Measurements from ENCODE around the gene GNLY.
"Not testable (repeated sequence)": the region's sequence is repeated elsewhere in the genome, so short reads cannot be mapped to it uniquely, and the experiment has no call there.

GNLY gene

DNA sequence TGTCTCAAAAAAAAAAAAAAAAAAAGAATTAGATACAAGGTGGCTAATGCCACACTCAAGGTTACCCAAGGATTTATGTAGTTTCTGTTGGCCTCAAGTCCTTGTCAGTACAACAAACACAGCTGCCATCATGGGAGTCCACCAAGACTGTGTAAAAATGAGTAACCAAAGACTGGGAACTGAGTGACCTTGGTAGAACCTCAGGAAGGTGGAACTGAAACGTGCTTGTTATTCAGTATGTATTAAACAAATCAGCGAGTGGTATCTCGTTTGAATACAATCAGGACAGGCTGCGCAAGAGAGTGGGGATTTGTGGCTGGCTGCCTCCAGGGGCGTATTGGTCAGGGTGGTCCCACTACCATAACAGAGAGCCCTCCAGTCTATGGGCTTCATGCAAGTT lies 24.6 kb upstream of the GNLY start:
- no peak for DNase-seq (ENCODE audit: low spot score in 2 of 2)
- Histone ChIP-seq H3K27me3 (ENCODE audit: low read depth) (no peaks in the 10 kb centered on the region), H3K9me3 (no peaks in the 10 kb centered on the region), H3K4me3 (no peak overlapping the region), H3K36me3 (replicated peaks) (no peaks in the 10 kb centered on the region), H3K4me1 (no peaks in the 10 kb centered on the region)
- in situ Hi-C loops (cut with MboI; ENCODE audit: low sequenced_read_pairs), result no loop called here

DNA sequence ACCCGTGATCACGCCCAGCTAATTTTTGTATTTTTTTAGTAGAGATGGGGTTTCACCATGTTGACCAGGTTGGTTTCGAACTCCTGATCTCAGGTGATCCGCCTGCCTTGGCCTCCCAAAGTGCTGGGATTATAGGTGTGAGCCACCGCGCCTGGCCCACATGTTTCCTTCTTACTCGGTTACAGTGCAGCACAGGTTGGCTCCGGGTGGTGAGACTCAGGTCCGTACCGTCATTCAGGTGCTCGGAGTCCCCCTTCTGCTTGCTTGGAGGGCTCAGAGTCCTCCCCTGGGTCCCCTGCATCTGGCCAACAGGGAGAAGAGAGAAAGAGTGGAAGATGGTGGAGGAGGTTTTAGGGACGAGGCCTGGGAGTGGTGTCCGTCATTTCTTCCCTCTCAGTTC lies 23.7 kb upstream of the GNLY start:
- DNase-seq (ENCODE audit: low spot score in 2 of 2); in situ Hi-C loops (cut with MboI; ENCODE audit: low sequenced_read_pairs); H3K27me3 ChIP-seq (ENCODE audit: low read depth); H3K4me3 ChIP-seq; H3K4me1 ChIP-seq; H3K36me3 ChIP-seq (replicated peaks); H3K9me3 ChIP-seq: not testable (repeated sequence)

DNA sequence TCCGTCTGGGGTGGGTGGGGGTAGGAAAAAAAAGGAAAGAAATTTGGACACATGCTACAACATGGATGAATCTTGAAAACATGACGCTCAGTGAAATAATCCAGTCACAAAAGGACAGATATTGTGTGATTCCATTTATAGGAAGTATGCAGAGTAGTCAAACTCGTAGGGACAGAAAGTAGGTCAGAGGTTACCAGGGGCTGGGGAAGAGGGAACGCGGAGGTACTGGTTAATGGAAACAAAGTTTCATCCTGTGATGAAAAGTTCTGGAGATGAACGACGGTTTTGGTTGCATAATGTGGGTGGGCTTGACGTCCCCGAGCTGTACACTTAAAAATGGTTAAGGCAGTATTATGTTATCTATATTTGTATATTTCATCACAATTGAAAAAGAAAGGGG lies 21.7 kb upstream of the GNLY start:
- Histone ChIP-seq H3K4me1 (no peaks in the 10 kb centered on the region), H3K27me3 (ENCODE audit: low read depth) (no peaks in the 10 kb centered on the region), H3K36me3 (replicated peaks) (no peaks in the 10 kb centered on the region), H3K9me3 (no peaks in the 10 kb centered on the region), H3K4me3 (no peak overlapping the region)
- DNase-seq (ENCODE audit: low spot score in 2 of 2), result no peak
- in situ Hi-C loops (cut with MboI; ENCODE audit: low sequenced_read_pairs), result no loop called here

DNA sequence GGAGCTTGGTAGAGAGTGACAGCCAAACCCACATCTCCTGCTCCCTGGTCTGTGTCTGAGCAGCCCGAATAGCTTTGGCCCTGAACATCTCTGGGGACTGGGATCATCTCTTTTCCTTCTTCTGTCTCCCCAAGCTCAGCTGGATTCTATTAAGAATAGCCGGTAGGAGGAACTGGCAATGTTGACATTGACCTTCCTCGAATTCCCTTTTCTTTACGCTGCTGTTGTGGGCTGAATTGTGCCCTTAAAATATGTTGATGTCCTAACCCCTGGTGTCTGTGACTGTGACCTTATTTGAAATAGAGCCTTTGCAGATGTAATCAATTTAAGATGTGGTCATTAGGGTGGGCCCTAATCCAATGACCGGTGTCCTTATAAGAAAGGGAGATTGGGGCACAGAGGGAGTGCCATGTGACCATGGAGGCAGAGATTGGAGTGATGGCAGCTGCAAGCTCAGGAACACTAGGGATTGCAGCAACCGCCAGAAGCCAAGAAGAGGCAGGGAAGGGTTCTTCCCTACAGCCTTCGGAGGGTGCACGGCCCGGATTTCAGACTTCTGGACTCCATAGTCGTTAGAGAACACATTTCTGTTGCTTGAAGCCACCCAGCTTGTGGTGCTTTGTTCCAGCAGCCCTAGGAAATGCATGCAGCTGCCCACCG lies 20.3 kb upstream of the GNLY start:
- DNase-seq (ENCODE audit: low spot score in 2 of 2), result no peak

DNA sequence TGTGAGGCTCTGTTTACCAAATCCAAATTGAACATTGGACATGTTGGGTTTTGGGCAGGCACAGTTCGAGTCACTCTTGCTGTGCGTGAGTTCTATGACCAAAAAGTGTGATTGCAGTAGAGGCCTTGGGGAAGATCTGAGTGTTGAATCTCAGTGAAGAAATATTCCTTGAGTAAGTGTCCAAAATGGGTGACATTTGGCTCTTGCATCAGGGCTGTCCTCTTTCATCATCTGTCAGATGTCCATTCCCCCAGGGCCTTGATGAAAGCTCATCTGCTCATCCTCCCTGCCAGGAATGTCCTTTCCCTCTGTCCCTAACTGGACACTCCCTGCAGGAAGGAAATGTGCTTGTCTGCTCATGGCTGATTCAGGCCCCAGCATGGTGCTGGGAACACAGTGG lies 19.7 kb upstream of the GNLY start:
- Histone ChIP-seq H3K9me3 (no peaks in the 10 kb centered on the region), H3K36me3 (replicated peaks) (no peaks in the 10 kb centered on the region), H3K4me1 (no peaks in the 10 kb centered on the region; the same call in 1 of the 2 replicates), H3K4me3 (no peak overlapping the region), H3K27me3 (ENCODE audit: low read depth) (no peaks in the 10 kb centered on the region)
- no peak for DNase-seq (ENCODE audit: low spot score in 2 of 2)
- in situ Hi-C loops (cut with MboI; ENCODE audit: low sequenced_read_pairs), result no loop called here

More for the DNA sequence above, 20.3 kb upstream of the GNLY start:
- H3K27me3 ChIP-seq (ENCODE audit: low read depth), result no peaks in the 10 kb centered on the region
- H3K4me1 ChIP-seq, result no peaks in the 10 kb centered on the region
- H3K4me3 ChIP-seq, result no peak overlapping the region
- in situ Hi-C loops (cut with MboI; ENCODE audit: low sequenced_read_pairs), result no loop called here
- no peaks in the 10 kb centered on the region for H3K36me3 ChIP-seq (replicated peaks)
- no peaks in the 10 kb centered on the region for H3K9me3 ChIP-seq

DNA sequence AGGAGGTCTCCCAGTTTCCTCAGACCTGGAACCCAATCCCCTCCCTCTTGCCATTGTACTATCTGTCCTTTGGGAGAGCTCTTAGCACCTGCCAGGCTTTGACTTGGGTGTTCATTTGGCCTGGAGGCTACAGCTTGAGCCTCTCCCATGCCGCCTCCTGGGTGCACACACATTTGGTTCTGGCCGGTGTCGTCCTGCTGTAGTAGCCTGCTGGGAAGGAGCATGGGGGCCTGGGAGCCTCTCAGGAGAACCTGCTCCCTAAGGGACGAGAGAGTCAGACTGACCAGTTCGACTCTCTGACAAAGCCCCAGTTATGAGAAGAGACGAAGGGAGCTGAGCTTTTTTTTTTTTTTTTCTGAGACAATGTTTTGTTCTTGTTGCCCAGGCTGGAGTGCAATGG lies 18.7 kb upstream of the GNLY start:
- H3K9me3 ChIP-seq, result no peaks in the 10 kb centered on the region
- H3K4me3 ChIP-seq, result no peak overlapping the region
- DNase-seq (ENCODE audit: low spot score in 2 of 2), result no peak
- in situ Hi-C loops (cut with MboI; ENCODE audit: low sequenced_read_pairs), result no loop called here
- no peaks in the 10 kb centered on the region for H3K27me3 ChIP-seq (ENCODE audit: low read depth)
- H3K36me3 ChIP-seq (replicated peaks), result no peaks in the 10 kb centered on the region
- no peaks in the 10 kb centered on the region; the same call in 1 of the 2 replicates for H3K4me1 ChIP-seq

DNA sequence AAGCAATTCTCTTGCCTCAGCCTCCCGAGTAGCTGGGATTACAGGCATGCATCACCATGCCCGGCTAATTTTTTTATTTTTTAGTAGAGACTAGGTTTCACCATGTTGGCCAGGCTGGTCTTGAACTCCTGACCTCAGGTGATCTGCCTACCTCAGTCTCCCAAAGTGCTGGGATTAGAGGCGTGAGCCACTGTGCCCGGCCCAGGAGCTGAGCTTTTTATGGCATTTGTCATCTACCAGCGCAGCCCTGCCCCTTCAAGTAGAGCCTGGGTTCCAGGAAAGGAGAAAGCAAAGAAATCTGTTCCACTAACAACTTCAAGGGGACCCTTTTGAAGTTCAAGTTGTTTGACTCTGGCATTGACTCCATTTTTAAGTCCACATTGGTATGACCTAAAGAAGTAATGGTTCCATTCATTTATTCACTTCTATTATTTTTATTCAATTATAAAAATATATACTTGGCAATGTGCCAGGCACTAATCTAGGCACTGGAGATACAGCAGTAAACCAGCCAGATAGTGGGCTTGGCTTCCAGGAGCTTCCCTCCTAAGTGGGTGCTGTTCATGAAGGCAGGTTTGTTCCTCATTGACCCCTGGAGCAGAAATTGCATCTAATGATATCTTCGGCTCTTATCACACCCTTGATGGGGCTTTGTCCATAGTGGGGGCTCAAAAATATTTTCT lies 18.2 kb upstream of the GNLY start:
- H3K36me3 ChIP-seq (replicated peaks), result no peaks in the 10 kb centered on the region
- H3K27me3 ChIP-seq (ENCODE audit: low read depth), result no peaks in the 10 kb centered on the region
- in situ Hi-C loops (cut with MboI; ENCODE audit: low sequenced_read_pairs), result no loop called here
- no peak for DNase-seq (ENCODE audit: low spot score in 2 of 2)
- no peaks in the 10 kb centered on the region for H3K9me3 ChIP-seq
- H3K4me1 ChIP-seq, result no peaks in the 10 kb centered on the region; the same call in 1 of the 2 replicates
- no peak overlapping the region for H3K4me3 ChIP-seq

DNA sequence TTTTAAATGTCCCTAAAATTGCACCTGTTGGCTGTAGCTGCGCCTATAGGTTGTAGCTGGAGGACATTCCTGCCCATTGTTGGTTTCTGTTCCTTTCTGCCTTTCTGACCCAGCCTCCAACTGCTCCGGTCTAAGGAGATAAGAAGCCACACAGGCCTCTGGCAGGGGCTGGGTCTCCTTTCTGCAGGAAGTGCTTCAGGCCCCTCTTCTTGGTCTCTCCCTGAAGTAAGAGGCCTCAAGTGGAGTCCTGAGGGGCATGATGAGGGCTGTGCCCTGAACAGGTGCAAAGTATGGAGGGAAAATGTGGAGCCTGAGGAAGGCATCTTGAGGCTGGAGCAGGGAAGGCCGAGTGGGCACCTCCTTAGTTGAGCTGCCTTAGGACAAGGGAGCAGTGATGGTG lies 15.8 kb upstream of the GNLY start:
- Histone ChIP-seq H3K4me1 (no peaks in the 10 kb centered on the region; the same call in 1 of the 2 replicates), H3K4me3 (no peak overlapping the region), H3K36me3 (replicated peaks) (no peaks in the 10 kb centered on the region), H3K27me3 (ENCODE audit: low read depth) (no peaks in the 10 kb centered on the region), H3K9me3 (no peaks in the 10 kb centered on the region)
- DNase-seq (ENCODE audit: low spot score in 2 of 2), result no peak
- in situ Hi-C loops (cut with MboI; ENCODE audit: low sequenced_read_pairs), result no loop called here

DNA sequence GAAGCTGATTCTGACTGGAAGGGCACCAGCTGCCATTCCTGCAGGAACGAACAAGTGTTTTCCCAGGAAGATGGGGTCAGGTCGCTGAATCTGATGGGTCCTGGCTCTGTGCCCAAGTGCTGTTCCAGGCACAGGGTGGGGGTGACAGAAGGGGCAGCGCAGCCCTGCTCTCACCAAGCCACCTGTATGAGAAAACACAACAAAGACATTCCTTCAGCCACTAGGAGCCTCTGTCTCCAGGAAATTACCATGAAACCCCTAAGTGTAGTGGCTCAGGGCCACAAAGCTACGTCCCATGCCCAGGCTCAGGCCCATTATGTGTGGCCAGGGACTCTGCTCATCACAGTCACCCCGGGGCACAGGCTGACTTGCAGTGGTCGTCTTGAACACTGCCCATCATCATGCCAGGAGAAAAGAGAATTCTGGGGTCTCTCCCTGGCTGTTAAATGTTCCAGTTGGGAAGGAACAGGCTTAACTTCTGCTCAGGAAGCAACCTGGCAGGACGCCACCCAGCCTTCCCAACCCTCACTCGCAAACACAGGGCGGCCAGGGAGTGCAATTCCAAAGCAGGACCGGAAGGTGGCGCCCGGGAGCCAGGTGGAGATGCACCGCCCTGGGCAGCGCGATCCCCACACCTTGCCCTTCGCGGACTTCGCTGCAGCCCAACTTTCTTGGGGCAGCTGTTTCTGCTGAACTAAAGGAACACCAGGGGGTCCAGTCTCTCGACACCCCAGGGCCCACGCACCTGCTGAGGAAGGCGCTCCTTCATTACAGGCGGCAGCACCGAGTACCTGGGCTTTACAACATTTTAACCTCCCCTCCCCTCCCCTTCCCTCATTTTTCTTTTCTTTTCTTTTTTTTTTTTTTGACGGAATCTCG lies 15.1 kb upstream of the GNLY start:
- H3K9me3 ChIP-seq, result no peaks in the 10 kb centered on the region
- in situ Hi-C loops (cut with MboI; ENCODE audit: low sequenced_read_pairs), result no loop called here
- no peaks in the 10 kb centered on the region for H3K36me3 ChIP-seq (replicated peaks)
- no peaks in the 10 kb centered on the region; the same call in 1 of the 2 replicates for H3K4me1 ChIP-seq
- no peak overlapping the region for H3K4me3 ChIP-seq
- peak; percentile 40 to 91 for DNase-seq (ENCODE audit: low spot score in 2 of 2)
- H3K27me3 ChIP-seq (ENCODE audit: low read depth), result no peaks in the 10 kb centered on the region

DNA sequence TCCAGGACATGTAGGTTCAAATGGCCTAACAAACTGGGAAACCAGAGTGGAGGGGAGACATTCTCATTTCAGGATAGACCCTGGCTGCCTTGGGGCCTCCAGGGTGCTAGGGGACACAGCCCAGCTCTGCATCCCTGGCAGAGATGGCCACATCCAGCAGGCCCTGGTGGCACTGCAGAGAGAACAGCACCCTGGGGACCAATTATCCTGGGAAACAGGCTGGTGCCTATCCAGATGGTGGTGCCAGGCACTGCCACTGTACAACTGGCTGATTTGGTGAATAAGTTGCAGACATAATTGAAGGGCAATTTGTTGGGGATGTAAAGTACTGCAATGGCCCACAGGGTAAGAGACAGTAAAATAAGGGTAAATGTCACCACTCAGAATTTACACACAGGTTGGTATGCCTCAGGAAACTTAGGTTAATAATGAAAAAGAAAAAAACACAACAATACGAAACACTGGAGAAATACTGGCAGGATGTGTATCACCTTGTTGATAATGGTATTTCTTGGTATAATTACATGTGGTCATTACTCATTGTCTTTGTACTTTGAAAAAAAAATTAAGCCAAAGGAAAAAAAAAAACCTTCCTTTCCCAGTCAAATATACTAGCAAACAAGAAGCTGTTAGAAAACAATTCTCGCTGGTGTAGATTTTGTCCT lies 13.3 kb upstream of the GNLY start:
- in situ Hi-C loops (cut with MboI; ENCODE audit: low sequenced_read_pairs), result no loop called here
- Histone ChIP-seq H3K9me3 (no peaks in the 10 kb centered on the region), H3K4me1 (no peaks in the 10 kb centered on the region; the same call in 1 of the 2 replicates), H3K4me3 (no peak overlapping the region), H3K36me3 (replicated peaks) (no peaks in the 10 kb centered on the region), H3K27me3 (ENCODE audit: low read depth) (no peaks in the 10 kb centered on the region)
- no peak for DNase-seq (ENCODE audit: low spot score in 2 of 2)

DNA sequence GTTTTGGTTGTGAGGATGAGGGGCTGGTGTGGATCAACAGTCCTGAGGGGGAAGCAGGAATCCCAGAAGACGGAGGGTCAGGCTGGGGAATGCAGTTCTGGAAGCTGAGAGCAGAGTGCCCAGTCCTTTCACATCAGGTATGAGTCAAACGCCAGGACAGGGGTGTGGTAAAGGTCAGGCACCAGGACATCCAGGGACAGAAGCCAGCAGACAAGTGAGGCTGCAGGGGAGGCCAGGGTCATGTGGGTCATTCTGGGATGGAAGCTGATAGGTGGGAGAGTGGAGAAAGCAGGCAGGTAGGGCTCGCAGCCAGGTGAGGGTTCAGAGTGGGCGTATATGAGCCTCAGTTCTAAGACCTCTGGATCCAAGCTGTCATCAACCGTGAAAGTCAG lies 12.8 kb upstream of the GNLY start:
- Histone ChIP-seq H3K9me3 (no peaks in the 10 kb centered on the region), H3K4me3 (no peak overlapping the region), H3K4me1 (no peaks in the 10 kb centered on the region; the same call in 1 of the 2 replicates), H3K27me3 (ENCODE audit: low read depth) (no peaks in the 10 kb centered on the region), H3K36me3 (replicated peaks) (no peaks in the 10 kb centered on the region)
- no peak for DNase-seq (ENCODE audit: low spot score in 2 of 2)
- in situ Hi-C loops (cut with MboI; ENCODE audit: low sequenced_read_pairs), result no loop called here

DNA sequence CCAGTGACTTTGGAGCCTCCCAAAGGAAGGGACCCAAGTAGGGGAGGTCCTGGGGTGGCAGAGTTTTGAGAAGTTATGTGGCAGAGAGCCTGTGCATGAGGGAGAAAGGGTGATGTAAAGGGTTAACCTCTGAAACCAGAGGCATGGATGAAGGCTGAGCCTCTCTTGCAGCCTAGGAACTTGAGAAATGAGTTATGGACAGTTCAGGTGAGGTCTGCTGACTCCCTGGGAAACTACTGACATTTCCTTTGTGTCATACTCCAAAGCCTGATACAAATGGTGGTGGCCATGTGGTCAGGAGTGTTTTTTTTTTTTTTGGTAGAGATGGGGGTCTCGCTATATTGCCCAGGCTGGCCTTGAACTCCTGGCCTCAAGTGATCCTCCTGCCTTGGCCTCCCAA lies 12.4 kb upstream of the GNLY start:
- H3K36me3 ChIP-seq (replicated peaks), result no peaks in the 10 kb centered on the region
- no peak overlapping the region for H3K4me3 ChIP-seq
- H3K9me3 ChIP-seq, result no peaks in the 10 kb centered on the region
- in situ Hi-C loops (cut with MboI; ENCODE audit: low sequenced_read_pairs), result no loop called here
- H3K4me1 ChIP-seq, result no peaks in the 10 kb centered on the region; the same call in 1 of the 2 replicates
- DNase-seq (ENCODE audit: low spot score in 2 of 2), result no peak
- H3K27me3 ChIP-seq (ENCODE audit: low read depth), result 0 out of 2 replicates have a peak, but pooled peaks cover 1% of the 10 kb centered on the region

DNA sequence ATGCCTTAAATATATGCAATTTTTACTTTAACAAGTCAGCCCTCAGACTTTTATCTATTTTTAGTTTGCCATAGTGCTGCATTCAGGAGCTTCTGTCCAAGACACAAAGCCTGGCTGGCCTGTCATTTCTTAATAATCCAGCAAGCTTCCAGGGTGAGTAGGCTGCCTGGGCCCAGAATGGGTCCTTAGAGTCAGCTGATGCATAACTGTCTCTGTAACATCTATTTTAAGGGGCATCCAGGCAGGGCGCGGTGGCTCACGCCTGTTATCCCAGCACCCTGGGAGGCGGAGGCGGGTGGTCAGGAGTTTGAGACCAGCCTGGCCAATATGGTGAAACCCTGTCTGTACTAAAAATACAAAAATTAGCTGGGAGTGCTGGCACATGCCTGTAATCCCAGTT lies 11.8 kb upstream of the GNLY start:
- no peak for DNase-seq (ENCODE audit: low spot score in 2 of 2)
- in situ Hi-C loops (cut with MboI; ENCODE audit: low sequenced_read_pairs), result no loop called here
- 0 out of 2 replicates have a peak, but pooled peaks cover 4% of the 10 kb centered on the region for H3K27me3 ChIP-seq (ENCODE audit: low read depth)
- no peaks in the 10 kb centered on the region for H3K9me3 ChIP-seq
- H3K4me1 ChIP-seq, result no peaks in the 10 kb centered on the region; the same call in 1 of the 2 replicates
- no peaks in the 10 kb centered on the region for H3K36me3 ChIP-seq (replicated peaks)
- no peak overlapping the region for H3K4me3 ChIP-seq

Measured in HAP-1 (cell line).